Upper lobe of left lung (tissue), 4 donors: ENCODE measurements around the gene LYST.

ENCODE experiments used
- CTCF ChIP-seq, 6 experiments: fragments of 450-650 bp in 4 of 6; fragments of 200-600 bp in 2 of 6; sonication (generic) in 2 of 6; IDR thresholded peaks; one replicate each; pipeline ENCODE4 v1.5.1; 2016 to 2019; ENCODE audit warnings: antibody characterized with exemption in 6 of 6
- POLR2A ChIP-seq, 4 donors: fragments of 450-650 bp; IDR thresholded peaks; one replicate each; pipeline ENCODE4 v1.5.1; 2016 to 2017; ENCODE audit warnings: antibody characterized with exemption in 4 of 4, mild to moderate bottlenecking in 2 of 4
- POLR2AphosphoS5 ChIP-seq, 2 donors: sonication (generic); formaldehyde crosslinking; IDR thresholded peaks; one replicate each; pipeline ENCODE4 v1.5.1; 2017; ENCODE audit warnings: antibody characterized with exemption in 2 of 2

- TF ChIP-seq CTCF (IDR thresholded peaks at IDR 0.05) (no peak), POLR2A (IDR thresholded peaks at IDR 0.05) (no peak), POLR2AphosphoS5 (IDR thresholded peaks at IDR 0.05) (no peak)
Observed at GRCh38 chr1:235644693-235645305, 221.9 kb downstream of the LYST start.
